ENCODE measurements around the gene POLR2F.

The POLR2F gene

DNA sequence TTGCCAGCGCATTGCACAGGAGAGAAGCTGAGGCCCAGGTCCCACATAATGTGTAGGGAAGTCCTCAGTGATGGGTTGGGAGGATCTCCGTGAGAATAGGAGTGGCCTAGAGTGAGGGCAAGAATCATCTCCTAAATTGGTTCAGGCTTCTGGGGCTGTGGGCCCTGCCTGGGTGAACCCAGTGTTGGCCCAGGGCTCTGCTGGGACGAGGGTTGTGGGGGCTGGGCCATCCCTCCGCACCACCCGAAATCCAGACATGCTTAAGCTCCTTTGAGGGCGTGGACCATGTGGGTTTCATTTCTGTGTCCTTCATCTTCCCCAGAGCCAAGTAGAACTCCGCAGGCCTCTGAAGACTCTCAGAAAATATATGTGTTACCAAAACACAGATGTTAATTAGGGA, 43.7 kb upstream of the POLR2F start:
- no peak overlapping the region for H3K4me3 ChIP-seq (ENCODE audit: low read depth, low read length)
- TF ChIP-seq, protein P1, sequence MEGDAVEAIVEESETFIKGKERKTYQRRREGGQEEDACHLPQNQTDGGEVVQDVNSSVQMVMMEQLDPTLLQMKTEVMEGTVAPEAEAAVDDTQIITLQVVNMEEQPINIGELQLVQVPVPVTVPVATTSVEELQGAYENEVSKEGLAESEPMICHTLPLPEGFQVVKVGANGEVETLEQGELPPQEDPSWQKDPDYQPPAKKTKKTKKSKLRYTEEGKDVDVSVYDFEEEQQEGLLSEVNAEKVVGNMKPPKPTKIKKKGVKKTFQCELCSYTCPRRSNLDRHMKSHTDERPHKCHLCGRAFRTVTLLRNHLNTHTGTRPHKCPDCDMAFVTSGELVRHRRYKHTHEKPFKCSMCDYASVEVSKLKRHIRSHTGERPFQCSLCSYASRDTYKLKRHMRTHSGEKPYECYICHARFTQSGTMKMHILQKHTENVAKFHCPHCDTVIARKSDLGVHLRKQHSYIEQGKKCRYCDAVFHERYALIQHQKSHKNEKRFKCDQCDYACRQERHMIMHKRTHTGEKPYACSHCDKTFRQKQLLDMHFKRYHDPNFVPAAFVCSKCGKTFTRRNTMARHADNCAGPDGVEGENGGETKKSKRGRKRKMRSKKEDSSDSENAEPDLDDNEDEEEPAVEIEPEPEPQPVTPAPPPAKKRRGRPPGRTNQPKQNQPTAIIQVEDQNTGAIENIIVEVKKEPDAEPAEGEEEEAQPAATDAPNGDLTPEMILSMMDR (IDR thresholded peaks at IDR 0.05; ENCODE audit: low read depth, low read length): no peak

DNA sequence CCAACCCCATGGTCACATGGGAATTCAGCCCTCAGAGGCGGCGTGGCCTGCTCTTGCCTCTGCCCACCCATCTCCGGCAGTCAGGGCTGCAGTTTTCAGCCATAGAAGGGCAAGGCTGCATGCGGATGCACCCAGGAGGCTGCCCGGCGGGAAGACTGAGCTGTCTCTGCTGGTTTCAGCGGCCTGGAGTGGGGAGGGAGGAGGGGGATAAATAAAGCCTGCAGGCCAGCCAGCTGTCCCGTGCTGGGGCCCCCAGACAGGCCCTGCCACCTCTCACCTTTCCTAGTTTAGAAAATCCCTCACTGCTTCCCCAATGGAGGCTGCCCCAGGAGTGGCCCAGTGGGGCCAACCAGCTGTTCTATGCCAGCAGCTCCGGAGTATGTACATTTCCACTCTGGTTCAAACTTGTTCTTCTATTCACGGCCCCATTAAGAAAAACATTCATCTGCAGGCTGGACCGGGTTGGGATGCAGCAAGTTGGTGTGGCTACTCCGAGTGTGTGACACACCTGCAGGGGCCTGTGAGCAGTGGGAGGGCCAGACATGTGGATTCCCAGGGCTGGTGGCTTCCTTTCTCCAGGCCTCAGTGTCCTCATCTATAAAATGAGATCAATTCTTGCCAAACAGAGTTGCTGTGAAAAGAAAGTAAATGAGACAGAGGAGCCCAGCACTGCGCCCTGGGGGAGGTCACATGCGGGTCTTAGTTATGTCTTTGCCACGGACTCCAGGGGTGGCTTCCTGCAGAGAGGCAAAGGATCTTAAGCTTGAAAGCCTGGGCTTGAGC, 42.4 kb upstream of the POLR2F start:
- TF ChIP-seq, protein P1 (IDR thresholded peaks at IDR 0.05; ENCODE audit: low read depth, low read length): no peak
- H3K4me3 ChIP-seq (ENCODE audit: low read depth, low read length): no peak overlapping the region

DNA sequence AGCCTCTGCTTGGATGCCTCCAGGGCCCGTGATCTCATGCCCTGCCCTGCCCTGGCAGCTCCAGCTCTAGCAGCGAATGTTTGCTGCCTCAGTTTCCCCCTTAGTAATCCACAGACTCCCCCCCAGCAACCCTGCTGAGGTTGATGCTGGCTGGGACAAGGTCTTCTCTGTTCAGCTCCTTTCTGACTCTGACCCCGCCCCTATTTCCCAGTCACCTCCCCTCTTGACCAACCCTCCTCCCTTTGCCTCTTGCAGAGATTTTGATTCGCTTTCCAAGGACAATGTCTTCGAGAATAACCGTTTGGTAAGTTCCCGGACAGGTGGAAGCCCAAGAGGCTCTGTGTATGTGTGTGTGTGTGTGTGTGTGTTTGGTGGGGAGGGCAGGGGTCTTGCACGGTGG, 41.8 kb upstream of the POLR2F start:
- TF ChIP-seq, protein P1 (IDR thresholded peaks at IDR 0.05; ENCODE audit: low read depth, low read length): no peak

DNA sequence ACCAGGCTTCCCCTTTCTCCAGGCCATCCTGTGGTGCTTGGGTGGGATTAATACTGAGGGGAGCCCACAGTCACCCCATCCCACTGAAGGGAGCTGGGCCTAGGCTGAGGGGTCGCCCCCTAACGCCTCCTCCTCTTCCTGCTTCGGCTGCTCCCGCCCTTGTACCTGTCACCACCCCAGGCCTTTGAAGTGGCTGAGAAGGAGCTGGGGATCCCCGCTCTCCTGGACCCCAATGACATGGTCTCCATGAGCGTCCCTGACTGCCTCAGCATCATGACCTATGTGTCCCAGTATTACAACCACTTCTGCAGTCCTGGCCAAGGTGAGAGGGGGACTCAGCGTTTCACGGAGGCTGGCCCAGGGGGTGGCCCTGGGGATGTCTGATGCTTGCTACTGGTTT, 41.3 kb upstream of the POLR2F start:
- no peak overlapping the region for H3K4me3 ChIP-seq (ENCODE audit: low read depth, low read length)
- TF ChIP-seq, protein P1 (IDR thresholded peaks at IDR 0.05; ENCODE audit: low read depth, low read length): no peak

More for the DNA sequence above, 41.8 kb upstream of the POLR2F start:
- H3K4me3 ChIP-seq (ENCODE audit: low read depth, low read length): no peak overlapping the region

DNA sequence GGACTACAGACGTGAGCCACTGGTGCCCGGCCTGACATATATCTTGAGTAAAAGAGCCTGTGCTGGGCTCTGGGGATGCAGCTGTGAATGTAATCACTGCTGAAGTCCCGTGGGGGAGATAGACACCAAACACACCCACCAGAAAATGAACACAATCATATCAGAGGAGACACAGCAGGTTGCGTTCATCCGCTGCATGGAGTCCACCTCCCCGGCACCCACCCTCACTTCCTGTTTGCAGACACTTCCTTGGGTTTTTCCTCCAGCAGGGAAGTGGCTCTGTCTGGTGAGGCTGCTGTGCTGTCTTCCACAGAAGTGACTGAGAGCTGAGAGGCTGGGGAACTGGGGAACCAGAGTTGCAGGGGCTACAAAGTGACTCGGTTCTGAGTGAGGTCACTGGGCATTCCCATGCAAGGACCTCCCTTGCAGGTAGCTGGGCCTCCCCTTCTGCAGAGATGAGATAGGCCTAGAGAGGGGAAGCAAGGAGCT, 40.2 kb upstream of the POLR2F start:
- no peak overlapping the region for H3K4me3 ChIP-seq (ENCODE audit: low read depth, low read length)
- TF ChIP-seq, protein P1 (IDR thresholded peaks at IDR 0.05; ENCODE audit: low read depth, low read length): no peak

DNA sequence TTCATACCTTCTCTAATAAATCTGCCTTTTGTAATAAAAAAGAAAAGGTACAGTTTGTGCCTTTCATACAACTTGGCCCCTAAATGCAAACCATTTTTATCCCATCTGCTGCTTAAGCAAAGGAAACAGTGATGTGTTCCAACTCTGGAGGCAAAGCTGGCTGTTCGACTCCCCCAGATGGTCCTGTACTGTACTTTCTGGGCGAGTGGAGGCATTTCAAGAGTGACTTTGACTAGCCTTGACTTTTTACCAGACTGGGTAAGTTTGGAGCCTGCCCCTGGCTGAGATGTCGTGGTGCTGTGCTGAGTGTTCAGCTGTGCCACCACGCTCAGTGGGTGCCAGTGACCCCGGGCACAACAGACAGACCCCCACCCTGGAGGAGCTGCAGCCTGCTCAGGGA, 37.2 kb upstream of the POLR2F start:
- TF ChIP-seq, protein P1 (IDR thresholded peaks at IDR 0.05; ENCODE audit: low read depth, low read length): no peak
- H3K4me3 ChIP-seq (ENCODE audit: low read depth, low read length): no peak overlapping the region

DNA sequence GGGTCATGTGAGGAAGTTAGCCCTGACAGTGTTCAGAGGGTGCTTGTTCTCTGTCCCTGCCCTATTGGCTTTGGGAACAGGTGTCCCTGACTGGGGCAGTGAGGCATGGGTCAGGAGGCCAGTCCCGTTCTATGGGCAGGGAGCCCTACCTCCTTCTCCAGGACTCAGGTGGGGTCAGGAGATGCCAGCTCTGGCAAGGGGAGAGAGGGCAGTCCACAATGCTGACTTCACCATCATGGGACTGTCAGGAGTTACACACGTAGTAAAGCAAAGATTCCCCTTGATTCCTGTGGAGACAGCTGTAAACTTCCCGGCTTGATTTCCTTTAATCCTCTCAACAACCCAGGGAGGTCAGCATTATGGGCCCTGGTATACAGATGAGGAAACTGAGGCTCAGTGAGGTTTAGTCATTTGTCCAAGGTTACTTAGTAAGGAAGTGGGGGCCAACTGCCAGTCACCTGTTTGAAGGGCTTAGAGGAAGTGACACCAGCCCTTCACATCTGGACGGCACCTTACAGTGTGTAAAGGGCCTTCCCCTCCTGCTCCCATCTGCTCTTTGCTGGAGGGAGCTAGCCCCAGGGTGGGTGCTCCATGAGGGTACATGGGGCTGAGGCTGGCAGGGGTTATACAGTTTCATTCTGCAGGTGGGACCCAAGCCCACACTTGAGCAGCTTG, 35.5 kb upstream of the POLR2F start:
- TF ChIP-seq, protein P1 (IDR thresholded peaks at IDR 0.05; ENCODE audit: low read depth, low read length): no peak

More for the DNA sequence above, 35.5 kb upstream of the POLR2F start:
- no peak overlapping the region for H3K4me3 ChIP-seq (ENCODE audit: low read depth, low read length)

All from WI38 (cell line).